Upper lobe of left lung (tissue), 6 donors: ENCODE data around the gene UNCX. TPM values are rescaled to one million over a fixed set of nuclear protein-coding genes. Genes with fewer than 3 reads are reported as not detected.
A peak's percentile ranks its signal among the peaks of the same experiment; 100 is the strongest.

Experiments
- ATAC-seq, 2 donors: fragments of 200-7000 bp; cut with Tn5 transposase; one replicate each; pipeline ENCODE4 v1.9.1; 2022; ENCODE audit warnings: mild to moderate bottlenecking in 2 of 2, moderate library complexity in 2 of 2; ENCODE audit not compliant: low FRiP score in 2 of 2
- DNase-seq, 2 donors: peaks; one replicate each; pipeline ENCODE4 v3.0.0-alpha.2; 2019 to 2020
- H3K27ac ChIP-seq, 4 donors: fragments of 200-600 bp; sonication (generic); one replicate each; pipeline ENCODE4 v1.5.1; 2016 to 2019
- H3K27me3 ChIP-seq, 4 donors: fragments of 200-600 bp; sonication (generic); one replicate each; pipeline ENCODE4 v1.5.1; 2017 to 2019
- H3K36me3 ChIP-seq, 4 donors: fragments of 200-600 bp; sonication (generic); one replicate each; pipeline ENCODE4 v1.5.1; 2016 to 2019
- H3K4me1 ChIP-seq, 4 donors: fragments of 200-600 bp; sonication (generic); one replicate each; pipeline ENCODE4 v1.5.1; 2018 to 2019
- H3K4me3 ChIP-seq, 4 donors: fragments of 200-600 bp; sonication (generic); one replicate each; pipeline ENCODE4 v1.5.1; 2017 to 2019; ENCODE audit warnings: mild to moderate bottlenecking in 2 of 4, moderate library complexity in 1 of 4
- H3K9me3 ChIP-seq, 4 donors: fragments of 200-600 bp; sonication (generic); one replicate each; pipeline ENCODE4 v1.5.1; 2018 to 2019
- CTCF ChIP-seq, 6 experiments: fragments of 450-650 bp in 4 of 6; fragments of 200-600 bp in 2 of 6; sonication (generic) in 2 of 6; IDR thresholded peaks; one replicate each; pipeline ENCODE4 v1.5.1; 2016 to 2019; ENCODE audit warnings: antibody characterized with exemption in 6 of 6
- EP300 ChIP-seq, 4 donors: sonication (generic); formaldehyde crosslinking; IDR thresholded peaks; one replicate each; pipeline ENCODE4 v1.5.1; 2017; ENCODE audit warnings: antibody characterized with exemption in 4 of 4, control low read depth in 2 of 4
- POLR2A ChIP-seq, 4 donors: fragments of 450-650 bp; IDR thresholded peaks; one replicate each; pipeline ENCODE4 v1.5.1; 2016 to 2017; ENCODE audit warnings: antibody characterized with exemption in 4 of 4, mild to moderate bottlenecking in 2 of 4
- POLR2AphosphoS5 ChIP-seq, 2 donors: sonication (generic); formaldehyde crosslinking; IDR thresholded peaks; one replicate each; pipeline ENCODE4 v1.5.1; 2017; ENCODE audit warnings: antibody characterized with exemption in 2 of 2
- WGBS, 2 donors: methylation state at CpG; one replicate each; pipeline ENCODE4 v1.1.5; 2017 to 2018; 5-methylcytosine and 5-hydroxymethylcytosine counted together
- total RNA-seq, 6 donors: library from RNA; depleted of rRNA in 4 of 6; stranded (reverse); fragments of >200 nt in 4 of 6; gene quantifications; one replicate each; pipeline versions ENCODE4 v1.1.0 to v1.2.1, GENCODE V29; 2016 to 2021
- donor health status: DM: no; HTN: no; CAD: no; lungs with moderate emphysema.
- donor health status: DM: no; HTN: yes; CAD: no; lungs with severe emphysema.

The UNCX gene
- total RNA-seq, 6 donors from 2014 or later = not detected

GRCh38 chr7:1249731-1250130, 17.1 kb downstream of the UNCX start:
- H3K36me3 ChIP-seq = no peaks in the 10 kb centered on the region
- ATAC-seq (no peak), DNase-seq (peak in 1 of 2 donors; percentile 46)
- no peak overlapping the region for H3K27ac ChIP-seq
- peaks cover 3 to 67% (median 41%) of the 10 kb centered on the region in 4 donors for H3K27me3 ChIP-seq
- no peak overlapping the region for H3K4me3 ChIP-seq
- H3K9me3 ChIP-seq = no peaks in the 10 kb centered on the region
- 2 to 13% methylated on average over 6 to 11 of the region's 14 CpGs for WGBS, 2 donors
- peaks cover 17 to 29% (median 20%) of the 10 kb centered on the region in 4 donors for H3K4me1 ChIP-seq
- TF ChIP-seq POLR2A (IDR thresholded peaks at IDR 0.05) = no peak
- TF ChIP-seq CTCF (IDR thresholded peaks at IDR 0.05) = no peak
- no peak for TF ChIP-seq EP300 (IDR thresholded peaks at IDR 0.05)
- TF ChIP-seq POLR2AphosphoS5 (IDR thresholded peaks at IDR 0.05) = no peak

- no peaks in the 10 kb centered on the region for H3K36me3 ChIP-seq
- no peak for ATAC-seq
- no peak overlapping the region for H3K27ac ChIP-seq
- peaks cover 17 to 29% (median 20%) of the 10 kb centered on the region in 4 donors for H3K4me1 ChIP-seq
- TF ChIP-seq EP300 (IDR thresholded peaks at IDR 0.05) (no peak), CTCF (IDR thresholded peaks at IDR 0.05) (no peak), POLR2A (IDR thresholded peaks at IDR 0.05) (no peak), POLR2AphosphoS5 (IDR thresholded peaks at IDR 0.05) (no peak)
- H3K27me3 ChIP-seq = peaks cover 3 to 64% (median 36%) of the 10 kb centered on the region in 4 donors
- 81 to 89% methylated on average over 4 to 8 of the region's 8 CpGs for WGBS, 2 donors
- peak in 1 of 2 donors; percentile 23 for DNase-seq
- no peak overlapping the region for H3K4me3 ChIP-seq
- H3K9me3 ChIP-seq = no peaks in the 10 kb centered on the region
Observed at GRCh38 chr7:1250901-1251300, 18.2 kb downstream of the UNCX start.

- DNase-seq (peak in 1 of 2 donors; percentile 55), ATAC-seq (no peak)
- Histone ChIP-seq H3K4me3 (no peak overlapping the region), H3K4me1 (peaks cover 9 to 21% (median 13%) of the 10 kb centered on the region in 4 donors), H3K36me3 (no peaks in the 10 kb centered on the region), H3K27ac (no peak overlapping the region), H3K27me3 (peaks cover 3 to 60% (median 29%) of the 10 kb centered on the region in 4 donors), H3K9me3 (no peaks in the 10 kb centered on the region)
- WGBS, 2 donors = 43 to 54% methylated on average over 10 to 17 of the region's 25 CpGs
- no peak for TF ChIP-seq POLR2A (IDR thresholded peaks at IDR 0.05)
- TF ChIP-seq EP300 (IDR thresholded peaks at IDR 0.05) = no peak
- TF ChIP-seq POLR2AphosphoS5 (IDR thresholded peaks at IDR 0.05) = no peak
- TF ChIP-seq CTCF (IDR thresholded peaks at IDR 0.05) = no peak
Observed at GRCh38 chr7:1251796-1252539, 19.3 kb downstream of the UNCX start.

- TF ChIP-seq POLR2AphosphoS5 (IDR thresholded peaks at IDR 0.05) = no peak
- TF ChIP-seq EP300 (IDR thresholded peaks at IDR 0.05) = no peak
- no peak for TF ChIP-seq CTCF (IDR thresholded peaks at IDR 0.05)
- TF ChIP-seq POLR2A (IDR thresholded peaks at IDR 0.05) = no peak
- DNase-seq (peak in 1 of 2 donors; percentile 70), ATAC-seq (no peak)
- H3K4me3 ChIP-seq = no peak overlapping the region
- H3K9me3 ChIP-seq = no peaks in the 10 kb centered on the region
- 69 to 75% methylated on average over 5 to 17 of the region's 17 CpGs for WGBS, 2 donors
- H3K36me3 ChIP-seq = no peaks in the 10 kb centered on the region
- peaks cover 0 to 54% (median 23%) of the 10 kb centered on the region in 4 donors for H3K27me3 ChIP-seq
- peaks cover 3 to 14% (median 7%) of the 10 kb centered on the region in 4 donors for H3K4me1 ChIP-seq
- no peak overlapping the region for H3K27ac ChIP-seq
Observed at GRCh38 chr7:1252540-1253090, 19.9 kb downstream of the UNCX start.
